Cardiac fibroblast (primary cell): Measurements from ENCODE around the gene CLK2.

ENCODE experiments used
- DNase-seq, 2 donors: peaks; one replicate each; pipeline versions ENCODE4 v3.0.0 to v3.0.0-alpha.2; 2010; ENCODE audit warnings: low read depth in 2 of 2
- H3K4me3 ChIP-seq, 2 donors: replicated peaks in 1 of 2; 1 replicate in 1 of 2; 2 replicates in 1 of 2; pipeline ENCODE4 v1.5.1; 2011; ENCODE audit warnings: low read depth in 2 of 2, low read length in 2 of 2, mild to moderate bottlenecking in 2 of 2, moderate library complexity in 1 of 2
- TF ChIP-seq, protein P1 (sequence below): IDR thresholded peaks from one replicate; pipeline ENCODE4 v1.5.1; 2011; ENCODE audit warnings: low read depth, mild to moderate bottlenecking, low read length, inconsistent platforms

The CLK2 gene

DNA sequence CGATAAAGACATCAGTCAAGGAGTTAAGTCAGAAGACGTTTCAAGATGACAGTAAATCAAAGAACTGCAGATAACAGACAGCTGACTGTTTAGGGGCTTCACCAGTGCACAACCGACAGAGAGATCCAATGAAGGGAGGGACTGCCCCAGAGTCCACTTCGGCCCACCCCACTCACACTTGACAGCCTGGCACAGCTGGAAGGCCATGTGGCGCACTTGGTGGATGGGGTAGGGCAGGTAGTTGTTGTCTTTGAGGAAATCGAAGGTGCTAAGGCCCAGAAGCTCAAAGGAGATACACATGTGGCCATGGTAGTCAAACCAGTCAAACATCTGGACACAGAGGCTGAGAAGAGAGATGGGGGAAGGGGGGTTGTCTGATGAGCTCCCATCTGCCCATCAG lies 6.8 kb downstream of the CLK2 start:
- H3K4me3 ChIP-seq, result no peak overlapping the region
- TF ChIP-seq, protein P1, sequence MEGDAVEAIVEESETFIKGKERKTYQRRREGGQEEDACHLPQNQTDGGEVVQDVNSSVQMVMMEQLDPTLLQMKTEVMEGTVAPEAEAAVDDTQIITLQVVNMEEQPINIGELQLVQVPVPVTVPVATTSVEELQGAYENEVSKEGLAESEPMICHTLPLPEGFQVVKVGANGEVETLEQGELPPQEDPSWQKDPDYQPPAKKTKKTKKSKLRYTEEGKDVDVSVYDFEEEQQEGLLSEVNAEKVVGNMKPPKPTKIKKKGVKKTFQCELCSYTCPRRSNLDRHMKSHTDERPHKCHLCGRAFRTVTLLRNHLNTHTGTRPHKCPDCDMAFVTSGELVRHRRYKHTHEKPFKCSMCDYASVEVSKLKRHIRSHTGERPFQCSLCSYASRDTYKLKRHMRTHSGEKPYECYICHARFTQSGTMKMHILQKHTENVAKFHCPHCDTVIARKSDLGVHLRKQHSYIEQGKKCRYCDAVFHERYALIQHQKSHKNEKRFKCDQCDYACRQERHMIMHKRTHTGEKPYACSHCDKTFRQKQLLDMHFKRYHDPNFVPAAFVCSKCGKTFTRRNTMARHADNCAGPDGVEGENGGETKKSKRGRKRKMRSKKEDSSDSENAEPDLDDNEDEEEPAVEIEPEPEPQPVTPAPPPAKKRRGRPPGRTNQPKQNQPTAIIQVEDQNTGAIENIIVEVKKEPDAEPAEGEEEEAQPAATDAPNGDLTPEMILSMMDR, result no peak
- no peak for DNase-seq

DNA sequence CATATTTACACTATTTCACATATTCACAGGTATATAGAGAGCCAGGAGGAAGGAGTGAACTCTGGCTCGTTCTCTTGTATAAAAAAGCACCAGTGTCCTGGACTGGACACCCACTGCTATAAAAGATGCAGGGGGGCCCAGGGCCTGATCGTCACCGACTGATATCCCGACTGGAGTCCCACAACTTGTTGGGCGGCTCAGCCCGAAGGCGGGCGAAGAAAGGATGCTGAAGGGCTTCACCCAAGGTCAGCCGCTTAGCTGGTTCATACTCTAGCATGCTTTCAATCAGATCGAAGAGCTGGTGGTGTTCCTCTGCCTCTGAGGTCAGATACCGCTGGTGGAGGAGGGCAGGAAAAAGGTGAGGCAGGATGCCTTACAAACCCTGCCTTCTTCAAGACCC lies 10.2 kb downstream of the CLK2 start:
- no peak overlapping the region for H3K4me3 ChIP-seq
- TF ChIP-seq, protein P1, result no peak
- no peak for DNase-seq

DNA sequence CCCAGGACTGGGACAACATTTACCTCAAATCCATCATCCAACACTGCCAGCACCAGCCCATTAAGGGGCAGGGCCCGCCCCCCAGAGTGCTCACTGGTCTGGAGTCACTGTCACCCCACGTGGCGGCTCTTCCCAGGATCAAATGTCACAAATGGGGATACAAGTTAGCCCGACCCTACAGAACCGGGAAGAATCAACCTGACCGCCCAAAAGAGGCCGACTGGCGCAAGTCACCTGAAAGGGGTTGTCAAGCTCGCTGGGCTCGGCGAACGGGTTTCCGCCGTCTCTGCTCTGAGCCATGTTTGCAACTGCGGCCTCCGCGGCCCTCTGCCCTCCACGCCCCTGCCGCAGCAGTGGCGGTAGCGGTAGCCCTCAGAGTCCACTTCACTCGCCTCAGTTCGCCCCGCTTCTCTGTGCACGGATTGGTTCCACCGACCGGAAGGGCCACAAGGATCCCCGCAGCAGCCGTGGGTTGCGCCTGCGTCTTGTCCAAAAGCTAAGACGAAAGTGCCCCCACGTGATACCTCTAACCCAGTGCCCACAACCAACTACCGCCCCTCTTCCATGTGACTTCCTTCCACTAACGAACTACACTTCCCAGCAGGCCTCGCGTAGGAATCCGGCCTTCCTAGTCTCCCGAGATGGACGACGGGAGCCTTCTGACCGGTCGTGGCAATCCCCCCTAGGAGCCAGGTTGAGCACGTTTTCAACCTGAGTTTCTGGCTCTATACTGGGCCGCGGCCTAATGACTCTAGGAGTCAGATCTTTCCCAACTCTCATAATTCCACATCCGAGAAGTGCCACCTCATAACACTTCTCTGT lies 11.2 kb downstream of the CLK2 start, which contains the start of gene SCAMP3:
TSS of gene SCAMP3 (minus strand) at position 509 of the 822 bp plus-strand sequence. CDS start at position 300, 209 bp downstream.
- DNase-seq, result peak; percentile 99
- peak within 1 kb of the TSS; percentile 71 to 97 for H3K4me3 ChIP-seq
- TF ChIP-seq, protein P1, result no peak

DNA sequence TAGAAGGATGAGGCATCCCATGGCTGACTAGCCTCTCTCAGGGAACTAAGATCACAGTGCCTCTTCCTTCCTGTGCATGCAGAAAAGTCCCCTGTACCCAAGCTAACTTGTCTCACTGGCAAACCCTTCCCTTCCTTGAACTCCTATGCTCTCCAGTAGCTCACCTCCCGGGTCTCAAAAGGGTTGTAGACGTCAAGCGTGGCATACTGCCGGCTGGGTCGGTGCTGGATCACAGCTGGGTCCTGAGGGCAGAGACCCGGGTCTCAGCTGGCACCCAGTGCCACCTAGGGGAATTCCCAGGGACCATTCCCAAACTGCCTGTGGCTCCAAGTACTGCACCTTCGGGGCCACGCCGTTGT lies 11.8 kb downstream of the CLK2 start:
- TF ChIP-seq, protein P1, result no peak
- DNase-seq, result no peak
- H3K4me3 ChIP-seq, result peak overlapping the region; percentile 71 to 97

DNA sequence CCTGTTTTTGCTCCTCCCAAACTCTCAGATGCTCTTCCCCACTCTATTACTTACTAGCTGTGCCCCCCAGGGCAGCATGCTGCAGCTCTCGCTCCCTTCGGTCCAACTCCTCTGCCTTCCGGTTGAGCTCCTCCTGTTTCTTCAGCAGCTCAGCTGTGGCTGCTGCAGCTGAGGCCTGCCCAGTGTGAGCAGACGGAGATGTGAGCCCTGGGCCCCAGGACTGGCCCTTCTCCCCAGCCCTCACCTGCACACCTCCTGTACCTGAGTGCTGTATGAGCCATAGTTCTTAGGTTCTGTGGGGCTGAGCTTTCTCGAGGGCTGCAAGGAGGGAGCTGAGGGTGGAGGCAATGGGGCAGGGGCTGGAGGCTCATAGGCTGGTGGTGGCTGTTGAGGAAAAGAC lies 13.0 kb downstream of the CLK2 start:
- TF ChIP-seq, protein P1, result no peak
- no peak overlapping the region for H3K4me3 ChIP-seq
- DNase-seq, result no peak

DNA sequence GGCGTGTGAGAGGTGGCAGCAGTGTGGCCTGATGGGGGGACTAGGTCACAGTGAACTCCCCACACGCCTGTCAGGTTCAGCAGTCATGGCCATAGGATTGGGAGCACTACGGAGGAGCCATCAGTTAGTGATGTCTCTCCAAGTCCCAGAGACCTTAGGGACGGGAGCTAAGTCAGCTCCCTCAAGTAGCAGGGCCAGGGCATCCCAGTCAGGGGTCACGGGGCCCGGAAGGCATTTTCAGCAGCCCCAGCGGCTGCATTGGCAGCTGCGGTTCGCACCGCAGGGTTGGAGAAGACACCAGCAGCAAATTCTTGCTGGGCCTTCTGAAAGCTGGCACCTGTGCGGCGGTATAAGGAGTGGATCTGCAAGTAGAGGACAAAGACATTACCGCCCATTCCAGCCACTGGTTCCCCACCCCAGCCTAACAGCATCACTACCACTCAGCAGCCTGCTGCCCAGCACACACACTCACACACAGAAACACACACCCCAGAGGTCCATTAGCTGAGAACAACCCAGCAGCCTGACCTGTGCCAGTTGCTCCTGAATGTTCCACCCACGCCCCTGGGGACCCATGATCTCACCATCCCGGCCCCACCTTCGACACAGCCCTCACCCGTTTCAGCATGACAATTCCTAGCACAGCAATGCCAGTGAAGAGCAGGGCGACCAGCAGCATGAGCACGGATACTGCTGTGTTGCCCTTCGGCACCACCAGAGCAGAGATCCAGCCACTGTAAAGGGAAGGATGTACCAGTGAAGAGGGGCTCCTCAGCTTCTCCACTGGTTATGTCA lies 17.0 kb downstream of the CLK2 start:
- no peak for DNase-seq
- TF ChIP-seq, protein P1, result no peak
- H3K4me3 ChIP-seq, result peak overlapping the region in 1 of 2 donors; percentile 76
